ENCODE data around the gene EEF2K. TPM values are rescaled to one million over a fixed set of nuclear protein-coding genes. Genes with fewer than 3 reads are reported as not detected.
"Not testable (repeated sequence)": the region's sequence is repeated elsewhere in the genome, so short reads cannot be mapped to it uniquely, and the experiment has no call there.

The EEF2K gene
- total RNA-seq, 4 donors from 2014 or later = 15.6 to 21.3 (median 19.9) TPM

GRCh38 chr16:22164482-22164881 is 41.6 kb upstream of the EEF2K start:
- H3K27me3 ChIP-seq = no peaks in the 10 kb centered on the region
- H3K27ac ChIP-seq = no peak overlapping the region

GRCh38 chr16:22165508-22166285 is 40.4 kb upstream of the EEF2K start:
- intact Hi-C loops (cut with DNase I) = no loop called here
- H3K4me3 ChIP-seq (replicated peaks in 1 of 3) = no peak overlapping the region
- no peak for TF ChIP-seq CTCF (IDR thresholded peaks at IDR 0.05)
- no peak for TF ChIP-seq POLR2A (IDR thresholded peaks at IDR 0.05)

More at GRCh38 chr16:22164482-22164881, 41.6 kb upstream of the EEF2K start:
- no peak for TF ChIP-seq CTCF (IDR thresholded peaks at IDR 0.05)
- TF ChIP-seq POLR2A (IDR thresholded peaks at IDR 0.05) = no peak
- intact Hi-C loops (cut with DNase I) = no loop called here
- Histone ChIP-seq H3K9me3 (no peaks in the 10 kb centered on the region), H3K4me3 (replicated peaks in 1 of 3) (no peak overlapping the region), H3K36me3 (no peaks in the 10 kb centered on the region), H3K4me1 (peaks cover 0 to 7% of the 10 kb centered on the region in 2 donors)
- 92 to 93% methylated on average over 4 to 5 of the region's 5 CpGs for WGBS, 2 donors
- no peak for DNase-seq

GRCh38 chr16:22171953-22172352 is 34.1 kb upstream of the EEF2K start:
- 90 to 92% methylated on average over 5 to 6 of the region's 6 CpGs for WGBS, 2 donors
- intact Hi-C loops (cut with DNase I) = no loop called here
- no peak overlapping the region for H3K27ac ChIP-seq
- H3K9me3 ChIP-seq = no peaks in the 10 kb centered on the region
- no peaks in the 10 kb centered on the region for H3K4me1 ChIP-seq
- no peak for DNase-seq
- H3K27me3 ChIP-seq = no peaks in the 10 kb centered on the region
- no peak overlapping the region for H3K4me3 ChIP-seq (replicated peaks in 1 of 3)
- TF ChIP-seq POLR2A (IDR thresholded peaks at IDR 0.05) (no peak), CTCF (IDR thresholded peaks at IDR 0.05) (no peak)
- H3K36me3 ChIP-seq = no peaks in the 10 kb centered on the region

More at GRCh38 chr16:22165508-22166285, 40.4 kb upstream of the EEF2K start:
- Histone ChIP-seq H3K9me3 (no peaks in the 10 kb centered on the region), H3K4me1 (peaks cover 0 to 7% of the 10 kb centered on the region in 2 donors), H3K36me3 (no peaks in the 10 kb centered on the region), H3K27me3 (no peaks in the 10 kb centered on the region), H3K27ac (no peak overlapping the region)
- whole genome bisulfite sequencing, 2 donors = 90 to 93% methylated on average over 12 to 14 of the region's 16 CpGs
- DNase-seq = no peak

GRCh38 chr16:22172642-22173041 is 33.4 kb upstream of the EEF2K start:
- WGBS, 2 donors = 95 to 96% methylated on average over 1 of the region's 1 CpG
- DNase-seq; H3K4me1 ChIP-seq; H3K9me3 ChIP-seq; H3K4me3 ChIP-seq (replicated peaks in 1 of 3); H3K36me3 ChIP-seq; H3K27me3 ChIP-seq; intact Hi-C loops (cut with DNase I); H3K27ac ChIP-seq: not testable (repeated sequence)

- Histone ChIP-seq H3K27me3 (no peaks in the 10 kb centered on the region), H3K9me3 (no peaks in the 10 kb centered on the region), H3K4me3 (replicated peaks in 1 of 3) (no peak overlapping the region), H3K36me3 (no peaks in the 10 kb centered on the region), H3K27ac (no peak overlapping the region), H3K4me1 (no peaks in the 10 kb centered on the region)
- WGBS, 2 donors = 69 to 82% methylated on average over 5 to 9 of the region's 9 CpGs
- intact Hi-C loops (cut with DNase I) = no loop called here
- DNase-seq = no peak
- TF ChIP-seq CTCF (IDR thresholded peaks at IDR 0.05) (no peak), POLR2A (IDR thresholded peaks at IDR 0.05) (no peak)
Observed at GRCh38 chr16:22174642-22175041, 31.4 kb upstream of the EEF2K start.

Data from thyroid gland (tissue), 4 donors.